GM18499 (cell line): ENCODE measurements around the gene TMEM154.
"Not testable (repeated sequence)": the region's sequence is repeated elsewhere in the genome, so short reads cannot be mapped to it uniquely, and the experiment has no call there.

Experiments used
- ATAC-seq: cut with Tn5 transposase; IDR thresholded peaks from one replicate; pipeline ENCODE4 v1.9.1; 2021; ENCODE audit warnings: moderate number of reproducible peaks; ENCODE audit not compliant: insufficient read depth, unreplicated experiment

TMEM154 gene

GRCh38 chr4:152672206-152673092 is 7.3 kb downstream of the TMEM154 start:
- no peak for ATAC-seq

- ATAC-seq: no peak
Observed at GRCh38 chr4:152668338-152668964, 11.3 kb downstream of the TMEM154 start.

- no peak for ATAC-seq
Observed at GRCh38 chr4:152667781-152668180, 12.0 kb downstream of the TMEM154 start.

- no peak for ATAC-seq
Observed at GRCh38 chr4:152666946-152667345, 12.9 kb downstream of the TMEM154 start.

GRCh38 chr4:152665691-152666395 is 14.0 kb downstream of the TMEM154 start:
- ATAC-seq: no peak

- not testable (repeated sequence) for ATAC-seq
Observed at GRCh38 chr4:152664067-152664378, 15.8 kb downstream of the TMEM154 start.

GRCh38 chr4:152663203-152664066 is 16.4 kb downstream of the TMEM154 start:
- peak; percentile 30 for ATAC-seq

- no peak for ATAC-seq
Observed at GRCh38 chr4:152661649-152662048, 18.1 kb downstream of the TMEM154 start.

GRCh38 chr4:152660526-152660925 is 19.3 kb downstream of the TMEM154 start:
- no peak for ATAC-seq

- ATAC-seq: no peak
Observed at GRCh38 chr4:152659806-152660205, 20.0 kb downstream of the TMEM154 start.

GRCh38 chr4:152657657-152658056 is 22.1 kb downstream of the TMEM154 start:
- ATAC-seq: no peak

- no peak for ATAC-seq
Observed at GRCh38 chr4:152655272-152656129, 24.3 kb downstream of the TMEM154 start.

GRCh38 chr4:152652102-152652501 is 27.7 kb downstream of the TMEM154 start:
- ATAC-seq: no peak

GRCh38 chr4:152651473-152652060 is 28.2 kb downstream of the TMEM154 start:
- ATAC-seq: no peak

GRCh38 chr4:152646221-152646620 is 33.6 kb downstream of the TMEM154 start:
- ATAC-seq: no peak

- no peak for ATAC-seq
Observed at GRCh38 chr4:152644130-152644529, 35.7 kb downstream of the TMEM154 start.

GRCh38 chr4:152643153-152644035 is 36.4 kb downstream of the TMEM154 start:
- ATAC-seq: peak; percentile 83
